HEK293 (cell line): ENCODE measurements around the gene RHBDD1.

ENCODE experiments used
- CTCF ChIP-seq: fragments of 450-650 bp; formaldehyde crosslinking; IDR thresholded peaks from 2 replicates; pipeline ENCODE4 v1.5.1; 2016; ENCODE audit warnings: missing biosample characterization, missing genetic modification characterization
- MYNN ChIP-seq: fragments of 450-650 bp; formaldehyde crosslinking; IDR thresholded peaks from 2 replicates; pipeline ENCODE4 v1.5.1; 2016; ENCODE audit warnings: missing biosample characterization, missing genetic modification characterization, borderline replicate concordance
- PRDM6 ChIP-seq: fragments of 450-650 bp; formaldehyde crosslinking; IDR thresholded peaks from 2 replicates; pipeline ENCODE4 v1.5.1; 2017; ENCODE audit warnings: missing biosample characterization, missing genetic modification characterization
- REST ChIP-seq: fragments of 450-650 bp; formaldehyde crosslinking; IDR thresholded peaks from 2 replicates; pipeline ENCODE4 v1.5.1; 2016; ENCODE audit warnings: missing biosample characterization, missing genetic modification characterization
- ZNF354C ChIP-seq: fragments of 450-650 bp; formaldehyde crosslinking; IDR thresholded peaks from 2 replicates; pipeline ENCODE4 v1.5.1; 2016; ENCODE audit warnings: missing biosample characterization, missing genetic modification characterization, low read depth, borderline replicate concordance
- ZNF561 ChIP-seq: fragments of 450-650 bp; IDR thresholded peaks from 2 replicates; pipeline ENCODE4 v1.5.1; 2018; ENCODE audit warnings: missing biosample characterization, missing genetic modification characterization, borderline replicate concordance
- ZSCAN16 ChIP-seq: fragments of 450-650 bp; formaldehyde crosslinking; IDR thresholded peaks from 2 replicates; pipeline ENCODE4 v1.5.1; 2016; ENCODE audit warnings: missing biosample characterization, missing genetic modification characterization

GRCh38 chr2:226849349-226849748 lies 13.5 kb downstream of the RHBDD1 start:
- TF ChIP-seq MYNN (tag by site-specific recombination) = no peak
- no peak for TF ChIP-seq ZSCAN16 (tag by site-specific recombination)
- no peak for TF ChIP-seq REST
- TF ChIP-seq ZNF561 (tag by site-specific recombination) = no peak
- no peak for TF ChIP-seq ZNF354C (tag by site-specific recombination)
- no peak for TF ChIP-seq CTCF (tag by site-specific recombination)
- no peak for TF ChIP-seq PRDM6 (tag by site-specific recombination)
